ENCODE measurements around the gene NTPCR.
"Not testable (repeated sequence)": the region's sequence is repeated elsewhere in the genome, so short reads cannot be mapped to it uniquely, and the experiment has no call there.

The NTPCR gene

GRCh38 chr1:232905331-232906034 is 44.9 kb upstream of the NTPCR start:
- TF ChIP-seq CTCF (IDR thresholded peaks at IDR 0.05; ENCODE audit: borderline replicate concordance, insufficient read depth, low read depth, low read length) = no peak
- no peak overlapping the region for H3K4me3 ChIP-seq (ENCODE audit: low read depth, low read length)

DNA sequence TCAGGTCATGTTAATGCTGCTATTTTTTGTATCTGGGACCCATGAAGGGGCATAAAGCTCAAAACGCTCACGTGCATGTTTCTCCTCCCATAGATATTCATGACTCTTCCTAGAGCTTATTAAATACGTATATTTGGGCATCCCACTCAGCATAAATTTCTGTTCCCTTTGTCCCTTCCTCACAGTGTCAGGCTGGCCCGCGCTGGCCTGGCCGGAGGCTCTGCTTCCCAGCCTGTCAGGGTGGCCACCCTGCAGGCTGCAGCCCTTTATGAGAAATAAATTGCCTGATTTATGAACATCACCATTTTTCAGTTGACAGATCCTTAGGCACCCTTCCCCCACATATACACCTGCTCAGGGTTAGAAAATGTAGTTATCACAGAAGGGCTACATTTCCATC is 44.0 kb upstream of the NTPCR start:
- H3K4me3 ChIP-seq (ENCODE audit: low read depth, low read length) = no peak overlapping the region
- TF ChIP-seq CTCF (IDR thresholded peaks at IDR 0.05; ENCODE audit: borderline replicate concordance, insufficient read depth, low read depth, low read length) = no peak

DNA sequence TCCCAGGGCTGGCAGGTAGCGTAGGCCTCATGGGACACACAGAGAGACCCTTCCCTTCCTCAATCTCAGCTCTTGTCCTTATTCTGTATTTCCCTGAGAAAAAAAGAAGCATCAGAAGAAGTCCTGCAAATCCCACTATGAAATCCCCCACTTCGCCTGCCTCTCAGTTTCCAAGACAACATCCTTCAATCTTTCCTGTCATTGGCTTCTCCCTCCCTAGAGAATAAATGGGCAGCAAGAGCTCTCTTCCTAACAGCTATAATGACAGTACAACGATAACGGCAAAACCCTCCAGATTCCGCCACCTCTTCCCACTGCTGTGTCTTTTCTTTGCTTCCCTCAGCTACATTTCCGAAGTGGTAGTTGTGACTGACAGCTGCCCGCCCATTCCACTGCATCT is 41.6 kb upstream of the NTPCR start:
- TF ChIP-seq CTCF (IDR thresholded peaks at IDR 0.05; ENCODE audit: borderline replicate concordance, insufficient read depth, low read depth, low read length) = no peak

GRCh38 chr1:232909752-232910151 is 40.7 kb upstream of the NTPCR start:
- no peak for TF ChIP-seq CTCF (IDR thresholded peaks at IDR 0.05; ENCODE audit: borderline replicate concordance, insufficient read depth, low read depth, low read length)
- H3K4me3 ChIP-seq (ENCODE audit: low read depth, low read length) = no peak overlapping the region

More for the DNA sequence above, 41.6 kb upstream of the NTPCR start:
- H3K4me3 ChIP-seq (ENCODE audit: low read depth, low read length) = no peak overlapping the region

- no peak for TF ChIP-seq CTCF (IDR thresholded peaks at IDR 0.05; ENCODE audit: borderline replicate concordance, insufficient read depth, low read depth, low read length)
- H3K4me3 ChIP-seq (ENCODE audit: low read depth, low read length) = no peak overlapping the region
These were observed 39.3 kb upstream of the NTPCR start for GRCh38 chr1:232911027-232911599.

DNA sequence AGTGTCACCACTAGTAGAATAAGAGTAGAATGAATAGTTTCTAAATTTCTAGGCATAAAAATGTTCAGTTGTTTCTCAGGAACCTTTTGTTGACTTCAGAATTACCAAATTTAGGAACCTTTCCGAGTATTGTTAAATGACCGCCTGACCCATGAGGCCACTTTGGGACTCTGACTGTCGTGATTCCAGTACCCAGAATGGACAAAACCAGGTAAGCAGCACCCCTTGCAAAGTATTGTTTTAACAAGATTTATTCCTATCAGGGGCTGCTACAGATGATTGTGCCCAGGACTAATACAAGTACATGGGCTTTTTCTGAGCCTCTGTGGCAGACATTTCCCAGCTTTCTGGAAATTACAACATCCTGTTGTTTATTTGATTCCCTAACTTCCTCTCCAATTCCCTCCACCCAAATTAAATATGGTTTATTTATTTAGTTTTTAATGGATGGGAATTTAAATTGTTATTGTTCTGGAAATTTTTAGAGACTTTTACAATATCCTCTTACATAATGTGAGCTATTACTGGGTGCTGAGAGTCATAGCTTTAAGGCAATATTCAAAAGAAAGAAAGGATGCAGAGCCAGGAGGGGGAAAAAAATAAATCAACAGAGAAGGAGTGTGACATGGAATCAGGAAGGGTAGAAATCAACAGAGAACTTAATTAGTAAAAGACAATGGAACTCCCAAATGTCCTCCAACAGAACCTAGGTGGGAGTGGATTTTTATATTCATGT is 37.4 kb upstream of the NTPCR start:
- TF ChIP-seq CTCF (IDR thresholded peaks at IDR 0.05; ENCODE audit: borderline replicate concordance, insufficient read depth, low read depth, low read length) = no peak
- no peak overlapping the region for H3K4me3 ChIP-seq (ENCODE audit: low read depth, low read length)

GRCh38 chr1:232914271-232914670 is 36.1 kb upstream of the NTPCR start:
- not testable (repeated sequence) for H3K4me3 ChIP-seq (ENCODE audit: low read depth, low read length)

Measured in GM12875 (cell line).